KMS-11 (cell line): Measurements from ENCODE around the gene PFKFB2.

ENCODE experiments used
- H2AFZ ChIP-seq: fragments of 200-600 bp; sonication (generic); 2 replicates; pipeline ENCODE4 v1.6.1; 2016; ENCODE audit warnings: antibody characterized with exemption, mixed run types, low read depth
- H3K27ac ChIP-seq: fragments of 200-600 bp; sonication (generic); 2 replicates; pipeline ENCODE4 v1.6.1; 2016; ENCODE audit warnings: mild to moderate bottlenecking, mixed run types
- H3K27me3 ChIP-seq: fragments of 200-600 bp; sonication (generic); 2 replicates; pipeline ENCODE4 v1.6.1; 2017; ENCODE audit warnings: mild to moderate bottlenecking, low read depth, mixed run types, moderate library complexity; ENCODE audit not compliant: insufficient read depth
- H3K36me3 ChIP-seq: fragments of 200-600 bp; sonication (generic); 2 replicates; pipeline ENCODE4 v1.6.1; 2017; ENCODE audit warnings: mild to moderate bottlenecking, mixed run types; ENCODE audit not compliant: insufficient read depth
- H3K4me1 ChIP-seq: fragments of 200-600 bp; sonication (generic); 2 replicates; pipeline ENCODE4 v1.6.1; 2016; ENCODE audit warnings: mild to moderate bottlenecking, low read depth, mixed run types; ENCODE audit not compliant: poor library complexity, severe bottlenecking
- H3K4me2 ChIP-seq: fragments of 200-600 bp; sonication (generic); 2 replicates; pipeline ENCODE4 v1.7.0; 2016; ENCODE audit warnings: mild to moderate bottlenecking, mixed run types
- H3K4me3 ChIP-seq: fragments of 200-600 bp; sonication (generic); IDR thresholded peaks from 2 replicates; pipeline ENCODE4 v1.6.1; 2017; ENCODE audit warnings: low read depth, low read length, mixed read lengths; ENCODE audit not compliant: insufficient read depth
- H3K79me2 ChIP-seq: fragments of 200-600 bp; sonication (generic); 2 replicates; pipeline ENCODE4 v1.6.1; 2016; ENCODE audit warnings: low read depth, mixed run types; ENCODE audit not compliant: insufficient read depth
- H3K9ac ChIP-seq: fragments of 200-600 bp; sonication (generic); 2 replicates; pipeline ENCODE4 v1.6.1; 2016; ENCODE audit warnings: mild to moderate bottlenecking, mixed run types
- H4K20me1 ChIP-seq: fragments of 200-600 bp; sonication (generic); 2 replicates; pipeline ENCODE4 v1.6.1; 2016; ENCODE audit warnings: mild to moderate bottlenecking, mixed run types; ENCODE audit not compliant: insufficient read depth
- CTCF ChIP-seq: fragments of 200-600 bp; sonication (generic); conservative IDR thresholded peaks from 2 replicates; pipeline ENCODE4 v1.6.1; 2017; ENCODE audit warnings: low read depth, mild to moderate bottlenecking, antibody characterized with exemption, low read length, moderate library complexity, mixed read lengths

Gene PFKFB2

GRCh38 chr1:207089627-207090355 is 36.7 kb downstream of the PFKFB2 start:
- Histone ChIP-seq H3K27ac (peak overlapping the region; percentile 52), H3K4me1 (peaks cover 77% of the 10 kb centered on the region), H4K20me1 (no peaks in the 10 kb centered on the region), H2AFZ (peak overlapping the region; percentile 14; the same call in 1 of the 2 replicates), H3K4me3 (no peak overlapping the region), H3K9ac (peak overlapping the region; percentile 36; the same call in 1 of the 2 replicates), H3K36me3 (no peaks in the 10 kb centered on the region), H3K4me2 (peak overlapping the region; percentile 42), H3K27me3 (no peaks in the 10 kb centered on the region), H3K79me2 (no peaks in the 10 kb centered on the region)
- TF ChIP-seq CTCF = no peak

- Histone ChIP-seq H4K20me1 (no peaks in the 10 kb centered on the region), H2AFZ (peak overlapping the region; percentile 51), H3K79me2 (no peaks in the 10 kb centered on the region), H3K4me3 (no peak overlapping the region), H3K4me2 (peak overlapping the region; percentile 53), H3K9ac (peak overlapping the region; percentile 12; the same call in 1 of the 2 replicates), H3K4me1 (peaks cover 62% of the 10 kb centered on the region), H3K36me3 (no peaks in the 10 kb centered on the region), H3K27me3 (no peaks in the 10 kb centered on the region), H3K27ac (peak overlapping the region; percentile 52)
- TF ChIP-seq CTCF = no peak; the same call in 1 of the 2 replicates
Measured at GRCh38 chr1:207091200-207091908, 38.3 kb downstream of the PFKFB2 start.

DNA sequence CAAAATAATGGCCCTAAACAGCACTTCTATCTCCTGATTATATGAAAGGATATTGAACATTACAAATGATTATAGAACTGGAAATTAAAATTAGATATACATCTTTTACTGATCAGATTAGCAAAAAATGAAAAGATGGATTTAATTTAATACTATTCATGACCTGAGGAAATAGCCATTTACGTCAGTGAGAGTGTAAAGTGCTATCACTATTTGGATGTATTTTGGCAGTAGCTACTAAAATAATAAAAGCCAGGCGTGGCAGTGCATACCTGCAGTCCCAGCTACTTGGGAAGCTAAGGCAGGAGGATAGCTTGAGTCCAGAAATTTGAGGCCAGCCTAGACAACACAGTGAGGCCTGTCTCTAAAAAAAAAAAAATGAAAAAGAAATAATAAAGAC is 40.9 kb downstream of the PFKFB2 start:
- no peak overlapping the region for H3K4me3 ChIP-seq
- no peak overlapping the region for H3K4me2 ChIP-seq
- no peak overlapping the region for H3K27ac ChIP-seq
- no peak overlapping the region for H2AFZ ChIP-seq
- no peak for TF ChIP-seq CTCF
- H3K9ac ChIP-seq = no peak overlapping the region
- H4K20me1 ChIP-seq = no peaks in the 10 kb centered on the region
- H3K36me3 ChIP-seq = no peaks in the 10 kb centered on the region
- no peaks in the 10 kb centered on the region for H3K27me3 ChIP-seq
- H3K79me2 ChIP-seq = no peaks in the 10 kb centered on the region
- peaks cover 42% of the 10 kb centered on the region for H3K4me1 ChIP-seq

GRCh38 chr1:207097871-207098324 is 44.8 kb downstream of the PFKFB2 start:
- Histone ChIP-seq H3K9ac (no peak overlapping the region), H3K36me3 (no peaks in the 10 kb centered on the region), H3K27me3 (no peaks in the 10 kb centered on the region), H3K79me2 (no peaks in the 10 kb centered on the region), H3K4me3 (no peak overlapping the region), H3K4me2 (0 out of 2 replicates have a peak overlapping the region, but pooled peaks have one; percentile 1), H3K4me1 (peaks cover 7% of the 10 kb centered on the region), H2AFZ (no peak overlapping the region; the same call in 1 of the 2 replicates), H3K27ac (no peak overlapping the region), H4K20me1 (no peaks in the 10 kb centered on the region)
- no peak for TF ChIP-seq CTCF
